ENCODE data around the gene SAMD4B.

The SAMD4B gene

DNA sequence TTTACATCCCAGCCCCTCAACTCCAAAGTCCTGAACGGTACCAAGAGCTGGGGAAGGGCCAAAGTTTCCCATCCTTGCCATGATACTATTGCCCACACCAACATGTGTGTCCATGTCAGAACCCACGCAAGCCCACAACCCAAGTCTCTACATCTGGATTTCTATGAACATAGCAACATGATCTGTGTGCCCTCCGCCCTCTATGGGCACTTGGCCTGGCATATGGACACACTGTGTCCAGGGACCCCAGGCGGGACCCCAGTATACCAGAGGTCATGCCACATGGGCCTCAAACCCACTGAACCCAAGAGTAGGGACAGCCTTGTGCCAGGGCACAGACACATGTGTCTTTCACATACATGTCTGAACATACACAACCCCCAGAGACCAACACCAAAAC is 23.5 kb upstream of the SAMD4B start:
- TF ChIP-seq, protein P1, sequence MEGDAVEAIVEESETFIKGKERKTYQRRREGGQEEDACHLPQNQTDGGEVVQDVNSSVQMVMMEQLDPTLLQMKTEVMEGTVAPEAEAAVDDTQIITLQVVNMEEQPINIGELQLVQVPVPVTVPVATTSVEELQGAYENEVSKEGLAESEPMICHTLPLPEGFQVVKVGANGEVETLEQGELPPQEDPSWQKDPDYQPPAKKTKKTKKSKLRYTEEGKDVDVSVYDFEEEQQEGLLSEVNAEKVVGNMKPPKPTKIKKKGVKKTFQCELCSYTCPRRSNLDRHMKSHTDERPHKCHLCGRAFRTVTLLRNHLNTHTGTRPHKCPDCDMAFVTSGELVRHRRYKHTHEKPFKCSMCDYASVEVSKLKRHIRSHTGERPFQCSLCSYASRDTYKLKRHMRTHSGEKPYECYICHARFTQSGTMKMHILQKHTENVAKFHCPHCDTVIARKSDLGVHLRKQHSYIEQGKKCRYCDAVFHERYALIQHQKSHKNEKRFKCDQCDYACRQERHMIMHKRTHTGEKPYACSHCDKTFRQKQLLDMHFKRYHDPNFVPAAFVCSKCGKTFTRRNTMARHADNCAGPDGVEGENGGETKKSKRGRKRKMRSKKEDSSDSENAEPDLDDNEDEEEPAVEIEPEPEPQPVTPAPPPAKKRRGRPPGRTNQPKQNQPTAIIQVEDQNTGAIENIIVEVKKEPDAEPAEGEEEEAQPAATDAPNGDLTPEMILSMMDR (IDR thresholded peaks at IDR 0.05; ENCODE audit: extremely low read depth, insufficient read depth, missing control alignments), result no peak
- in situ Hi-C loops (cut with MboI; ENCODE audit: low pct_unique_long_range_greater_than_20kb, low sequenced_read_pairs, unreplicated experiment), result no loop called here
- no peak for DNase-seq (ENCODE audit: low spot score)

DNA sequence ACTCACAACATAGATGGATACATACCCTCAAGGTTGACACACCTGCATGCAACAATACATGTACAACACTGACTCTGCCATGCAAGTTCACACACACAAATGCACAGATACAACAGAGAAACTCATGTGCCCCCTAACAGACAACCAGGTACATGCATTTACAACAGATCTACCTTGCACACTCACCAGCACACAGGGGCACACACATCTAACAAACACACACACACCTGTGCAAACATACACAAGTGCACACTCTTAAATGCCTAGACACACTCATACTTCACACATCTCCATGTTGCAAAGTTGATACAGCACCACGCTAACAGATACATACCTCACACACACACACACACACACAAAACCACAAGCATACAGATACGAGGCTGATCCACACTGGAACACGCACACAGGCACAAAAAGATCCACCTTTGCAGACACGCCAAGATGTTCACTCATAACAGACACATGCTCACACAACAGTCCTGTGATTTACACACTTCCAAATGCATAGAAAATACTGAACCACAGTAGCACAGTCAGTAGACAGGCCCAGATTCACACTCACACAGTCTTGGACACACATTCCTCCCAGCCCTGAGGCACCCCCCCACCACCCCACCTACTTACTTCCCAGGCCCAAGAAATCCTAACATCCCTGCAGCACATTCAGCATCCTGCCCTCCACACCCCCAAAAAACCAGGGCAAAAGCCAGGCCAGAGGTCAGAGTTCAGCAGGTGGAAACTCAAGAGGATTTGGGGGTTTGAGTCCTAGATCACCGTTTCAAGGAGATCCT is 22.9 kb upstream of the SAMD4B start:
- TF ChIP-seq, protein P1 (IDR thresholded peaks at IDR 0.05; ENCODE audit: extremely low read depth, insufficient read depth, missing control alignments), result no peak
- no peak for DNase-seq (ENCODE audit: low spot score)
- in situ Hi-C loops (cut with MboI; ENCODE audit: low pct_unique_long_range_greater_than_20kb, low sequenced_read_pairs, unreplicated experiment), result no loop called here

DNA sequence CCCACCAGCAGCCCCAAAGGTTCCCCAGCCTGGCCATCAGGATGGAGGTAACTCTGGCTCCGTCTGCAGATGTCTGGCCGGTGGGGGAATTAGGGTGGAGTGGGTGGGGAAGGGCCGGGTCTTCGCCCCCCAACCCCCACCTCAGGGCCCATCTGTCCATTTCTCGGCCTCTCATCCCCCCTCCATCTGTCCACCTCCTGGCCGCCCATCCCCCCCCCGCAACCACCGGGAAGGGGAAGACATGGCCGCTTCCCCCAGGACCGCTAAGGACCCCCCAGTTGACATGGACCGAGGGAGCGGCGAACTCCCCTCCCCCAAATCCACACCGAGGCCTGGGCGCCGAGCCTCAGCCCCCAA is 22.4 kb upstream of the SAMD4B start:
- TF ChIP-seq, protein P1 (IDR thresholded peaks at IDR 0.05; ENCODE audit: extremely low read depth, insufficient read depth, missing control alignments), result no peak
- no peak for DNase-seq (ENCODE audit: low spot score)
- in situ Hi-C loops (cut with MboI; ENCODE audit: low pct_unique_long_range_greater_than_20kb, low sequenced_read_pairs, unreplicated experiment), result no loop called here

DNA sequence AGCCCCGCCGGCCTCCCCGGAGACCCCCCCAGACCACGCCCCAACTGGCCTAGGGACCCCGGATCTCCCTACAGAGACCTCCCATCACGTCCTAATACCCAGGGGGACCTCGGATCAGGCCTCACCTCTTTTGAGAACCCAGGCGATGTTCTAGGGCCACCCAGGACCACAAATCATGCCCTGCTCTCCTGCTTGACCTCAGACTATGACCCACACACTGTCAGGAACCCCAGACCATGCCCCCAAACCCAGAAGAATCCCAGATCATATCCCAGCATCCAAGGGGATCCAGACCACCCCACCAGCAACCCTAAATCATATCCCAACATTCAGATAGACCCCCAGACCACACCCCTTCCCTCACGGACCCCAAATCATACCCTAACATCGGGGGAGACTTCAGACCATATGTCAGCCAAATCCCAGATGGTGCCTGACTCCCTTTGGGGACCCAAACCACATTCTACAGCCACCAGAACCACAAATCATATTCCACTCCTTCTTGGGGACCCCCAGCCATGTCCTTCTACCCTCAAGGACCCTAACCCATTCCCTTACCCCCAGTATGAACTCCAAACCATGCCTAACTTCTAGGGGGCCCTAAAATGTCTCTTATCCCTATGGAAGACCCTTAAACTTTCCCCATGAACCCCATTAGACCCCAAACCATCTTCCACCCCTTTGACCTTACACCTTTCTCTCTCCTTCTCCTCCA is 20.9 kb upstream of the SAMD4B start:
- TF ChIP-seq, protein P1 (IDR thresholded peaks at IDR 0.05; ENCODE audit: extremely low read depth, insufficient read depth, missing control alignments), result no peak
- in situ Hi-C loops (cut with MboI; ENCODE audit: low pct_unique_long_range_greater_than_20kb, low sequenced_read_pairs, unreplicated experiment), result no loop called here
- DNase-seq (ENCODE audit: low spot score), result peak; percentile 45

DNA sequence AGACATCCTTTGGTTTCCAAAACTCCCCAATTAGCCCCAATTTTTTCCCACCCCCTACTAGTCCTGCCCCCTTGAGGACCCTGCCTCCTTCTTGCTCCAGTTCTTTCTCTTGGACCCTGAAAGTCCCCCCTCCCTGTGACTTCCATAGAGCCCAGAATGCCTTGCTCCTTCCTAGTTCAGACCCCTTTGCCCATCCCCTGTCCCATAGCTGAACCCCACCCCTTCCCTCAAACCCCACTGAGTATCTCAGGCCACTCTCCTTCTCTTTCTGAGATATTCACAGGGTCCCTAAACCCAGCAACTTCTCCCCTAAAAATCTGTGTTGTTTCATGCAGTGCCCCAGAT is 20.4 kb upstream of the SAMD4B start:
- TF ChIP-seq, protein P1 (IDR thresholded peaks at IDR 0.05; ENCODE audit: extremely low read depth, insufficient read depth, missing control alignments), result no peak
- in situ Hi-C loops (cut with MboI; ENCODE audit: low pct_unique_long_range_greater_than_20kb, low sequenced_read_pairs, unreplicated experiment), result no loop called here
- no peak for DNase-seq (ENCODE audit: low spot score)

DNA sequence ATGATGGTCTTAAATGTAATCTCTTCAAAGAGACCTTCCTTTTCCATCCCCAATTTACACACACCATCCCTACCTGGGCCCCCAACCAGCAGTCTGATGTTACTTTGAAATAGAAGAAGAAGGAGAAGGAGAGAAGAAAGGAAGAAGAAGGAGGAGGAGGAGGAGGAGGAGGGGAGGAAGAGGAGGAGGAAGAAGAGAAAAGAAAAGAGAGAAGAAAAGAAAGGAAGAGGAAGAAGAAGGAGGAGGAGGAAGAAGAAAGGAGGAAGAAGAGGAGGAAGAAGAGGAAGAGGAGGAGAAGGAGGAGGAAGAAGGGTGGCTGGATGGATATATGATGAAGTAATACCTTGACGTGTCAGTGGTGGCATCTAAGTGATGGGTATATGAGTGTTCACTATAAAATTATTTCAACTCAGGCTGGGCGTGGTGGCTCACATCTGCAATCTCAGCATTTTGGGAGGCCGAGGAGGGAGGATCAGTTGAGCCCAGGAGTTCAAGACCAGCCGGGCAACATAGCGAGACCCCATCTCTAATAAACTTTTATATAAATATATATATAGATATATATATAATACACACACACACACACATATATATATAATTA is 17.9 kb upstream of the SAMD4B start:
- in situ Hi-C loops (cut with MboI; ENCODE audit: low pct_unique_long_range_greater_than_20kb, low sequenced_read_pairs, unreplicated experiment), result no loop called here
- TF ChIP-seq, protein P1 (IDR thresholded peaks at IDR 0.05; ENCODE audit: extremely low read depth, insufficient read depth, missing control alignments), result no peak
- DNase-seq (ENCODE audit: low spot score), result no peak

Data from GM13977 (cell line).